H1 (cell line): ENCODE measurements around the gene DVL2. TPM values are rescaled to one million over a fixed set of nuclear protein-coding genes. Genes with fewer than 3 reads are reported as not detected.

Experiments
- CTCF ChIA-PET: fragments of 300-600 bp; sonication (Branson Sonifier 250); formaldehyde crosslinking; loops from one replicate; lab custom pipeline; 2021; ENCODE audit not compliant: partially characterized antibody; lab: Charles Lee
- POLR2A ChIA-PET: fragments of 300-600 bp; sonication (Branson Sonifier 250); formaldehyde crosslinking; loops from one replicate; lab custom pipeline; 2021; ENCODE audit warnings: inconsistent platforms; ENCODE audit not compliant: partially characterized antibody; lab: Charles Lee
- DNase-seq, 2 experiments: peaks; one replicate each; pipeline versions ENCODE4 v3.0.0 to v3.0.0-alpha.2; 2010 to 2022; ENCODE audit warnings: low spot score in 2 of 2, low read depth in 1 of 2, mixed read lengths in 1 of 2
- FAIRE-seq: peaks from 2 replicates; lab custom pipeline; 2011; peaks lifted over from hg19 to GRCh38; lab: Jason Lieb, UNC
- H2AFZ ChIP-seq: 2 replicates; pipeline ENCODE4 v1.8.1; 2012; ENCODE audit warnings: low read length, inconsistent platforms
- H2AK5ac ChIP-seq: 2 replicates; pipeline ENCODE4 v1.6.1; 2013; ENCODE audit warnings: low read depth, low read length
- H2BK120ac ChIP-seq: replicated peaks from 2 replicates; pipeline ENCODE3; 2013; ENCODE audit warnings: low read depth, low read length, inconsistent platforms
- H2BK12ac ChIP-seq: 2 replicates; pipeline ENCODE4 v1.6.1; 2013; ENCODE audit warnings: low read depth, low read length
- H2BK15ac ChIP-seq: 2 replicates; pipeline ENCODE4 v1.6.1; 2013; ENCODE audit warnings: low read length
- H2BK20ac ChIP-seq: 2 replicates; pipeline ENCODE4 v1.6.1; 2013; ENCODE audit warnings: low read length
- H2BK5ac ChIP-seq: 2 replicates; pipeline ENCODE4 v1.6.1; 2013; ENCODE audit warnings: low read depth, low read length
- H3K14ac ChIP-seq: 2 replicates; pipeline ENCODE4 v1.6.1; 2013; ENCODE audit warnings: inconsistent platforms; ENCODE audit not compliant: insufficient read length
- H3K18ac ChIP-seq: 2 replicates; pipeline ENCODE4 v1.6.1; 2013; ENCODE audit warnings: low read length; ENCODE audit errors: extremely low read depth
- H3K23ac ChIP-seq: 2 replicates; pipeline ENCODE4 v1.6.1; 2013; ENCODE audit warnings: inconsistent platforms; ENCODE audit not compliant: insufficient read length
- H3K23me2 ChIP-seq: 2 replicates; pipeline ENCODE4 v1.6.1; 2013; ENCODE audit warnings: low read depth, low read length
- H3K27ac ChIP-seq: 2 replicates; pipeline ENCODE4 v1.6.1; 2011; ENCODE audit warnings: low read depth, low read length, inconsistent platforms
- H3K27me3 ChIP-seq, 4 experiments: replicated peaks in 1 of 4; 1 replicate in 1 of 4; 2 replicates in 3 of 4; pipeline versions ENCODE4 v1.6.1 to v1.8.1; 2011 to 2013; ENCODE audit warnings: low read length in 3 of 4, mild to moderate bottlenecking in 3 of 4, inconsistent platforms in 2 of 4, mixed read lengths in 2 of 4, moderate library complexity in 1 of 4; ENCODE audit not compliant: control insufficient read depth in 3 of 4, insufficient read depth in 3 of 4; ENCODE audit errors: extremely low read depth in 1 of 4
- H3K36me3 ChIP-seq, 4 experiments: 2 replicates each; pipeline versions ENCODE4 v1.6.1 to v1.8.1; 2011 to 2013; ENCODE audit warnings: mild to moderate bottlenecking in 4 of 4, low read length in 3 of 4, moderate library complexity in 2 of 4, control low read depth in 1 of 4, inconsistent platforms in 1 of 4; ENCODE audit not compliant: insufficient read depth in 4 of 4, control insufficient read depth in 2 of 4
- H3K4ac ChIP-seq: replicated peaks from 2 replicates; pipeline ENCODE3; 2013; ENCODE audit warnings: low read length, low read depth, mixed read lengths, inconsistent platforms; ENCODE audit not compliant: insufficient read length
- H3K4me1 ChIP-seq, 4 experiments: replicated peaks in 1 of 4; 1 replicate in 1 of 4; 2 replicates in 3 of 4; pipeline versions ENCODE4 v1.6.1 to v1.8.1; 2011 to 2013; ENCODE audit warnings: low read length in 3 of 4, inconsistent platforms in 2 of 4, mixed read lengths in 1 of 4; ENCODE audit not compliant: insufficient read depth in 4 of 4, control insufficient read depth in 3 of 4
- H3K4me2 ChIP-seq, 2 experiments: 2 replicates each; pipeline versions ENCODE4 v1.6.1 to v1.8.1; 2011 to 2013; ENCODE audit warnings: low read depth in 2 of 2, low read length in 2 of 2, control low read depth in 1 of 2, inconsistent platforms in 1 of 2, mild to moderate bottlenecking in 1 of 2; ENCODE audit not compliant: insufficient read depth in 1 of 2
- H3K4me3 ChIP-seq, 4 experiments: fragments of 200-600, 300-600 bp in 1 of 4; sonication (generic), shearing (Covaris generic), sonication (Bioruptor Twin) in 1 of 4; 2 replicates each; pipeline versions ENCODE4 v1.5.1 to v1.8.1; 2011 to 2016; ENCODE audit warnings: low read length in 4 of 4, low read depth in 3 of 4, control low read depth in 2 of 4, inconsistent platforms in 2 of 4, mild to moderate bottlenecking in 2 of 4, mixed read lengths in 1 of 4, moderate library complexity in 1 of 4; ENCODE audit not compliant: insufficient read depth in 2 of 4; ENCODE audit errors: extremely low read depth in 1 of 4
- H3K56ac ChIP-seq: replicated peaks from 2 replicates; pipeline ENCODE3; 2013; ENCODE audit warnings: low read depth, mild to moderate bottlenecking, mixed read lengths, low read length, inconsistent platforms; ENCODE audit not compliant: insufficient read length
- H3K79me1 ChIP-seq: 2 replicates; pipeline ENCODE4 v1.6.1; 2013; ENCODE audit warnings: low read depth, low read length, control low read depth
- H3K79me2 ChIP-seq, 2 experiments: 2 replicates each; pipeline versions ENCODE4 v1.6.1 to v1.8.1; 2012 to 2013; ENCODE audit warnings: low read length in 2 of 2, mild to moderate bottlenecking in 2 of 2, inconsistent platforms in 1 of 2; ENCODE audit not compliant: insufficient read depth in 2 of 2, control insufficient read depth in 1 of 2
- H3K9ac ChIP-seq, 4 experiments: replicated peaks in 1 of 4; 1 replicate in 1 of 4; 2 replicates in 3 of 4; pipeline versions ENCODE4 v1.6.1 to v1.8.1; 2011 to 2013; ENCODE audit warnings: low read depth in 3 of 4, low read length in 3 of 4, control low read depth in 2 of 4, mild to moderate bottlenecking in 2 of 4, moderate library complexity in 2 of 4, inconsistent platforms in 1 of 4; ENCODE audit errors: extremely low read depth in 1 of 4
- H3K9me3 ChIP-seq, 2 experiments: 2 replicates each; pipeline versions ENCODE4 v1.6.1 to v1.8.1; 2012 to 2013; ENCODE audit warnings: mild to moderate bottlenecking in 2 of 2, moderate library complexity in 2 of 2, control low read depth in 1 of 2, inconsistent platforms in 1 of 2, low read depth in 1 of 2, low read length in 1 of 2, mixed read lengths in 1 of 2; ENCODE audit not compliant: insufficient read depth in 2 of 2
- H4K20me1 ChIP-seq, 2 experiments: replicated peaks in 1 of 2; 2 replicates each; pipeline versions ENCODE3 to v1.8.1; 2011 to 2013; ENCODE audit warnings: inconsistent platforms in 2 of 2, low read length in 2 of 2, mild to moderate bottlenecking in 1 of 2; ENCODE audit not compliant: insufficient read depth in 2 of 2, control insufficient read depth in 1 of 2
- H4K5ac ChIP-seq: 2 replicates; pipeline ENCODE4 v1.6.1; 2013; ENCODE audit warnings: low read length, low read depth, mixed read lengths, inconsistent platforms; ENCODE audit not compliant: insufficient read length
- H4K8ac ChIP-seq: 2 replicates; pipeline ENCODE4 v1.8.0; 2013; ENCODE audit warnings: mild to moderate bottlenecking, moderate library complexity, low read length, inconsistent platforms; ENCODE audit not compliant: insufficient read depth; ENCODE audit errors: extremely low read depth
- H4K91ac ChIP-seq: replicated peaks from 2 replicates; pipeline ENCODE3; 2013; ENCODE audit warnings: low read length, mixed read lengths, inconsistent platforms; ENCODE audit not compliant: insufficient read length
- ATF3 ChIP-seq: IDR thresholded peaks from 2 replicates; pipeline ENCODE4 v1.6.1; 2011; ENCODE audit warnings: low read depth, mild to moderate bottlenecking, low read length; ENCODE audit not compliant: insufficient read depth
- HDAC2 ChIP-seq, 2 experiments: fragments of 300-600 bp in 1 of 2; sonication (generic) in 1 of 2; IDR thresholded peaks; 2 replicates each; pipeline ENCODE4 v1.6.1; 2011 to 2012; ENCODE audit warnings: low read depth in 2 of 2, low read length in 2 of 2, mild to moderate bottlenecking in 2 of 2, moderate library complexity in 2 of 2, borderline replicate concordance in 1 of 2, inconsistent platforms in 1 of 2
- HDAC6 ChIP-seq: IDR thresholded peaks from one replicate; pipeline ENCODE4 v1.7.1; 2012; ENCODE audit warnings: low read depth, mild to moderate bottlenecking, inconsistent platforms, low read length, moderate library complexity
- KDM1A ChIP-seq: fragments of 200-600, 300-600 bp; sonication (generic); IDR thresholded peaks from 2 replicates; pipeline ENCODE4 v1.7.1; 2016; ENCODE audit warnings: mild to moderate bottlenecking, low read length, borderline replicate concordance
- NANOG ChIP-seq: IDR thresholded peaks from 2 replicates; pipeline ENCODE4 v1.6.1; 2011; ENCODE audit warnings: low read length, low read depth, mild to moderate bottlenecking, inconsistent platforms; ENCODE audit not compliant: insufficient read depth, poor library complexity, severe bottlenecking
- POU5F1 ChIP-seq: IDR thresholded peaks from 2 replicates; pipeline ENCODE4 v1.6.1; 2011; ENCODE audit warnings: low read depth, mild to moderate bottlenecking, low read length, moderate library complexity
- RNF2 ChIP-seq: fragments of 200-900, 300-1000 bp; sonication (generic); IDR thresholded peaks from 2 replicates; pipeline ENCODE4 v1.7.1; 2016; ENCODE audit warnings: borderline replicate concordance, low read depth, mild to moderate bottlenecking, antibody characterized with exemption, low read length; ENCODE audit not compliant: poor library complexity, severe bottlenecking; ENCODE audit errors: missing control alignments
- SIX5 ChIP-seq: IDR thresholded peaks from 2 replicates; pipeline ENCODE4 v1.6.1; 2011; ENCODE audit warnings: mild to moderate bottlenecking, low read depth, low read length
- WGBS, 2 experiments: shearing (Covaris generic) in 1 of 2; methylation state at CpG; one replicate each; pipeline versions ENCODE4 v1.1.6 to v1.1.7; 2013 to 2015; ENCODE audit warnings: low lambda C conversion rate in 2 of 2, mixed read lengths in 2 of 2, inconsistent platforms in 1 of 2, low coverage in 1 of 2, missing lambda C conversion rate in 1 of 2; ENCODE audit not compliant: insufficient replicate concordance in 2 of 2, insufficient coverage in 1 of 2, insufficient read length in 1 of 2; ENCODE audit errors: extremely low coverage in 1 of 2, missing lambda C conversion rate in 1 of 2; 5-methylcytosine and 5-hydroxymethylcytosine counted together
- polyA plus RNA-seq, 7 experiments: library from polyadenylated mRNA; depleted of rRNA in 3 of 7; stranded (reverse) in 5 of 7; unstranded in 2 of 7; fragments of >200 nt in 5 of 7; fragments of 200-250 nt in 2 of 7; gene quantifications; 1 replicate in 5 of 7; 2 replicates in 1 of 7; 4 replicates in 1 of 7; pipeline versions ENCODE4 v1.2.1 to v1.2.3, GENCODE V29; 2011 to 2013; ENCODE audit warnings: missing spikeins in 2 of 7, mixed read lengths in 2 of 7
- total RNA-seq: library from RNA; stranded (reverse); fragmentation: NEBNext Ultra II Directional; extraction: Animal tissue kit (Norgen Biotek cat#: 25700); gene quantifications from 2 replicates; pipeline ENCODE4 v1.2.1, GENCODE V29; 2021

DVL2 gene
- total and polyA plus RNA-seq, 2 of the 8 experiments (the other 6 are each of a cell fraction or from before 2014, with no cell fraction given), result 19.0 to 59.6 TPM

GRCh38 chr17:7282752-7283321 lies 48.5 kb upstream of the DVL2 start:
- H3K4ac ChIP-seq, result no peak overlapping the region
- FAIRE-seq (no peak), DNase-seq (no peak)
- no peak overlapping the region for H2BK5ac ChIP-seq
- no peak overlapping the region; the same call in 1 of the 2 replicates for H4K8ac ChIP-seq
- H3K27ac ChIP-seq, result no peak overlapping the region
- H3K36me3 ChIP-seq, result peaks cover 0 to 6% (median 3%) of the 10 kb centered on the region in 4 experiments; a peak in 3 of 8 replicates
- no peak overlapping the region for H2BK12ac ChIP-seq
- H3K79me1 ChIP-seq, result no peaks in the 10 kb centered on the region
- H3K79me2 ChIP-seq, result no peaks in the 10 kb centered on the region
- H3K27me3 ChIP-seq, result peaks cover 0 to 13% (median 7%) of the 10 kb centered on the region in 4 experiments; a peak in 6 of 7 replicates
- peak overlapping the region; percentile 72; the same call in 1 of the 2 replicates for H2BK15ac ChIP-seq
- no peak overlapping the region for H3K14ac ChIP-seq
- CTCF ChIA-PET, result interaction anchor here (0.5 to 4.8 kb wide), 12 partner anchors 9 to 278 kb away, joined by 3 to 46 read pairs (median 5); partner anchors contain the start of genes ACAP1 and GABARAP
- peaks cover 11% of the 10 kb centered on the region for H3K23me2 ChIP-seq
- H2BK120ac ChIP-seq, result no peak overlapping the region
- no peak overlapping the region for H3K23ac ChIP-seq
- H3K4me3 ChIP-seq, result peak overlapping the region; percentile 76 to 83 (median 78); a peak in 7 of 8 replicates
- no peak overlapping the region for H2BK20ac ChIP-seq
- peaks cover 0 to 20% (median 8%) of the 10 kb centered on the region in 4 experiments; a peak in 5 of 7 replicates for H3K4me1 ChIP-seq
- H3K4me2 ChIP-seq, result peak overlapping the region; percentile 45 to 100
- WGBS, 2 experiments, result 78% methylated on average over 6 of the region's 6 CpGs; no CpG with 5 or more reads in 1 of the 2 experiments
- H2AFZ ChIP-seq, result no peak overlapping the region
- peaks cover 0 to 7% of the 10 kb centered on the region in 2 experiments for H4K20me1 ChIP-seq
- POLR2A ChIA-PET, result interaction anchor here (0.6 to 7.7 kb wide), 22 partner anchors 8 to 291 kb away, joined by 3 to 94 read pairs (median 6); partner anchors contain the start of genes ACADVL, CLDN7, CTDNEP1 and DLG4
- H4K91ac ChIP-seq, result no peak overlapping the region
- no peak overlapping the region for H4K5ac ChIP-seq
- no peak overlapping the region for H3K56ac ChIP-seq
- no peaks in the 10 kb centered on the region for H3K9me3 ChIP-seq
- peak overlapping the region in 1 of 4 experiments; percentile 67; a peak in 1 of 7 replicates for H3K9ac ChIP-seq
- no peak for TF ChIP-seq HDAC2 (IDR thresholded peaks at IDR 0.05; ENCODE audit: borderline replicate concordance in 1 of 2, low read depth in 2 of 2, low read length in 2 of 2)
- no peak for TF ChIP-seq HDAC6
- TF ChIP-seq SIX5, result no peak
- TF ChIP-seq NANOG, result no peak
- no peak for TF ChIP-seq ATF3
- TF ChIP-seq POU5F1, result no peak
- TF ChIP-seq KDM1A, result peak; percentile 66; the same call in 1 of the 2 replicates
- no peak for TF ChIP-seq RNF2
- no peak overlapping the region for H2AK5ac ChIP-seq
- no peak overlapping the region for H3K18ac ChIP-seq
